Caco-2 (cell line): ENCODE data around the gene GLI3. TPM values are rescaled to one million over a fixed set of nuclear protein-coding genes. Genes with fewer than 3 reads are reported as not detected.

Experiments
- BruUV-seq: library from RNA; stranded (reverse); fragments of 400-500 nt; replicated peaks from 2 replicates; lab custom pipeline; 2021; lab: Mats Ljungman, UMichigan
- CTCF ChIA-PET: fragments of 300-600 bp; sonication (Branson Sonifier 250); formaldehyde crosslinking; loops from one replicate; lab custom pipeline; 2022; ENCODE audit warnings: antibody characterized with exemption; lab: Charles Lee
- POLR2A ChIA-PET: fragments of 300-600 bp; sonication (Branson Sonifier 250); formaldehyde crosslinking; loops from one replicate; lab custom pipeline; 2022; ENCODE audit warnings: antibody characterized with exemption; lab: Charles Lee
- DNase-seq, 2 experiments: peaks; one replicate each; pipeline versions ENCODE4 v3.0.0 to v3.0.0-alpha.2; 2020 to 2022
- H3K27me3 ChIP-seq: replicated peaks from 2 replicates; pipeline ENCODE4 v1.6.0; 2011; ENCODE audit warnings: low read length; ENCODE audit not compliant: control insufficient read depth, insufficient read depth
- H3K36me3 ChIP-seq: 2 replicates; pipeline ENCODE4 v1.5.1; 2011; ENCODE audit warnings: low read length; ENCODE audit not compliant: control insufficient read depth, insufficient read depth
- H3K4me1 ChIP-seq: fragments of 250-450 bp; sonication (Bioruptor Pico); 2 replicates; pipeline ENCODE4 v1.5.1; 2020; ENCODE audit warnings: mild to moderate bottlenecking
- H3K4me3 ChIP-seq: 2 replicates; pipeline ENCODE4 v1.5.1; 2011; ENCODE audit warnings: low read depth, mild to moderate bottlenecking, control low read depth, low read length
- H3K9me3 ChIP-seq: fragments of 250-450 bp; sonication (Bioruptor Pico); 2 replicates; pipeline ENCODE4 v1.5.1; 2020; ENCODE audit warnings: mild to moderate bottlenecking, moderate library complexity
- H3K27ac Mint-ChIP-seq: one replicate; pipeline ENCODE4 v1.8.0; 2022; ENCODE audit warnings: mixed read lengths; ENCODE audit not compliant: unreplicated experiment
- H3K27me3 Mint-ChIP-seq: one replicate; pipeline ENCODE4 v1.8.0; 2022; ENCODE audit warnings: mixed read lengths; ENCODE audit not compliant: insufficient read depth, unreplicated experiment
- H3K36me3 Mint-ChIP-seq: one replicate; pipeline ENCODE4 v1.8.0; 2022; ENCODE audit warnings: mild to moderate bottlenecking, mixed read lengths; ENCODE audit not compliant: insufficient read depth, unreplicated experiment
- H3K4me1 Mint-ChIP-seq: one replicate; pipeline ENCODE4 v1.8.0; 2022; ENCODE audit warnings: low read depth, mixed read lengths; ENCODE audit not compliant: unreplicated experiment
- H3K4me3 Mint-ChIP-seq: one replicate; pipeline ENCODE4 v1.8.0; 2022; ENCODE audit warnings: mild to moderate bottlenecking, moderate library complexity, mixed read lengths; ENCODE audit not compliant: unreplicated experiment
- H3K9me3 Mint-ChIP-seq: one replicate; pipeline ENCODE4 v1.8.0; 2022; ENCODE audit warnings: mixed read lengths; ENCODE audit not compliant: unreplicated experiment
- CTCF ChIP-seq, 2 experiments: fragments of 200-600 bp in 1 of 2; IDR thresholded peaks; 1 replicate in 1 of 2; 2 replicates in 1 of 2; pipeline versions ENCODE4 v1.5.1 to v1.8.0; 2011 to 2022; ENCODE audit warnings: antibody characterized with exemption in 1 of 2, control low read depth in 1 of 2, inconsistent platforms in 1 of 2, low read depth in 1 of 2, low read length in 1 of 2, mild to moderate bottlenecking in 1 of 2, moderate library complexity in 1 of 2; ENCODE audit not compliant: insufficient read depth in 1 of 2, severe bottlenecking in 1 of 2, unreplicated experiment in 1 of 2
- intact Hi-C: fragments of 100-400 bp; cut with micrococcal nuclease; formaldehyde crosslinking; loops from one replicate; pipeline ENCODE4 v1.10.0; 2022; ENCODE audit not compliant: unreplicated experiment
- total RNA-seq: library from RNA; stranded (reverse); gene quantifications from 2 replicates; pipeline ENCODE4 v1.2.3, GENCODE V29; 2022

The GLI3 gene
- total RNA-seq, 1 experiment from 2014 or later, result 1.00 TPM

GRCh38 chr7:41965951-41966505, 271.0 kb downstream of the GLI3 start:
- DNase-seq, result no peak
- H3K9me3 ChIP-seq, result no peaks in the 10 kb centered on the region
- no peaks in the 10 kb centered on the region for H3K4me1 ChIP-seq
- ChIA-PET POLR2A (no interaction called here), CTCF (no interaction called here)
- no peak overlapping the region for H3K4me3 Mint-ChIP-seq
- H3K4me3 ChIP-seq, result no peak overlapping the region
- H3K36me3 Mint-ChIP-seq, result no peaks in the 10 kb centered on the region
- H3K27me3 ChIP-seq, result no peaks in the 10 kb centered on the region; the same call in 1 of the 2 replicates
- H3K4me1 Mint-ChIP-seq, result no peaks in the 10 kb centered on the region
- no peaks in the 10 kb centered on the region for H3K36me3 ChIP-seq
- H3K9me3 Mint-ChIP-seq, result no peaks in the 10 kb centered on the region
- H3K27ac Mint-ChIP-seq, result no peak overlapping the region
- BruUV-seq, result no TSS peak
- intact Hi-C loops, result no loop called here
- H3K27me3 Mint-ChIP-seq, result peaks cover 21% of the 10 kb centered on the region
- TF ChIP-seq CTCF (IDR thresholded peaks at IDR 0.05; ENCODE audit: insufficient read depth in 1 of 2, low read depth in 1 of 2, low read length in 1 of 2, severe bottlenecking in 1 of 2, unreplicated experiment in 1 of 2), result no peak

GRCh38 chr7:41964849-41965745, 271.9 kb downstream of the GLI3 start:
- CTCF ChIA-PET, result interaction anchor here (1.1 kb wide), 1 partner anchor 24 kb away, joined by 4 read pairs; no protein-coding TSS in a partner anchor
- Mint-ChIP-seq H3K4me3 (no peak overlapping the region), H3K27ac (no peak overlapping the region), H3K27me3 (peaks cover 21% of the 10 kb centered on the region), H3K9me3 (no peaks in the 10 kb centered on the region), H3K36me3 (no peaks in the 10 kb centered on the region), H3K4me1 (no peaks in the 10 kb centered on the region)
- POLR2A ChIA-PET, result no interaction called here
- no peaks in the 10 kb centered on the region; the same call in 1 of the 2 replicates for H3K27me3 ChIP-seq
- no peak overlapping the region for H3K4me3 ChIP-seq
- TF ChIP-seq CTCF (IDR thresholded peaks at IDR 0.05; ENCODE audit: insufficient read depth in 1 of 2, low read depth in 1 of 2, low read length in 1 of 2, severe bottlenecking in 1 of 2, unreplicated experiment in 1 of 2), result no peak
- BruUV-seq, result no TSS peak
- H3K9me3 ChIP-seq, result no peaks in the 10 kb centered on the region
- no peaks in the 10 kb centered on the region for H3K36me3 ChIP-seq
- no peak for DNase-seq
- no peaks in the 10 kb centered on the region for H3K4me1 ChIP-seq
- intact Hi-C loops, result no loop called here

GRCh38 chr7:41964183-41964753, 272.7 kb downstream of the GLI3 start:
- no peak for DNase-seq
- H3K9me3 ChIP-seq, result no peaks in the 10 kb centered on the region
- Mint-ChIP-seq H3K4me3 (no peak overlapping the region), H3K27me3 (peaks cover 21% of the 10 kb centered on the region), H3K36me3 (no peaks in the 10 kb centered on the region), H3K27ac (no peak overlapping the region), H3K9me3 (no peaks in the 10 kb centered on the region), H3K4me1 (no peaks in the 10 kb centered on the region)
- no peak for TF ChIP-seq CTCF (IDR thresholded peaks at IDR 0.05; ENCODE audit: insufficient read depth in 1 of 2, low read depth in 1 of 2, low read length in 1 of 2, severe bottlenecking in 1 of 2, unreplicated experiment in 1 of 2)
- no peaks in the 10 kb centered on the region; the same call in 1 of the 2 replicates for H3K27me3 ChIP-seq
- ChIA-PET POLR2A (no interaction called here), CTCF (interaction anchor here (1.1 kb wide), 1 partner anchor 24 kb away, joined by 4 read pairs; no protein-coding TSS in a partner anchor)
- H3K4me1 ChIP-seq, result no peaks in the 10 kb centered on the region
- no peak overlapping the region for H3K4me3 ChIP-seq
- intact Hi-C loops, result no loop called here
- H3K36me3 ChIP-seq, result no peaks in the 10 kb centered on the region
- BruUV-seq, result no TSS peak
